Measurements from ENCODE around the gene SORCS1.

SORCS1 gene

DNA sequence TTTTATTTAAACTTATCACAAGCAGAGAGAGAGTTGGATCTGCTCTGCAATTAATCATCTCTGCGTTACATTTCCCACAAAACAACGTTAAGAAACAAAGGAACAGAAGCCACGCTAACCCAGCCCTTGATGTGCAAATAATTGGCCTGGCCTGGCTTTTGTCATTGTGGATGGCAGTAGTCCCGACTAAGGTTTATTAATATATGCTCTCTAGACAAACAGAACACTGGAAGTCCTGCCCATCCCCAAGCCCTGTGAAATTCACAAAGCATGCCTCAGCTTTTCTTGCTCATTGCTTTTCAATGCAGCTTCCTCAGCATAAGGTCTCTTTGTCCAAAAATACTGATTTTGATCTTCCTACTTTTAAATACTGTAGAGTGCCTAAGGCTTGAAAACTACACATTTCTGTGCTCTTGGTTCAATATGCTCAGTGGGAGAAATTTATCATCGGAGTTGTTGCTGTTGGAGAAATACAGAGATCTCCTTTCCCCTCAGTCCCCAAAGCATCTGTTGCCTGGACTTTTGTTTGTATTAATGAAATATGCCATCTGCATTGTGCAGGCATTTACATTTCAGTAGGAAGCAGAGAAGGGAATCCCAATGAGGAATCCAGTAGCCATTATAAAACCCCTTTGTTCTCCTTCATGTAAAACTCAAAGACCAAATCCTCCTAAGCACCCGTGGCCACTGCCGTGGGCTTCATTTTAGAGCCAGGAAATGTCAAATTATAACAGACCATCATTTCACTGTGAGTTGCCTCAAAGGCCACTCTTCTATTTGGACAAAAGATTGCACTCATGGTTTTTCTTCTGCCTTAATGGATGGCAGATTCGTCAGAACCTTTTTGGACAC is 61.1 kb downstream of the SORCS1 start:
- DNase-seq: no peak

DNA sequence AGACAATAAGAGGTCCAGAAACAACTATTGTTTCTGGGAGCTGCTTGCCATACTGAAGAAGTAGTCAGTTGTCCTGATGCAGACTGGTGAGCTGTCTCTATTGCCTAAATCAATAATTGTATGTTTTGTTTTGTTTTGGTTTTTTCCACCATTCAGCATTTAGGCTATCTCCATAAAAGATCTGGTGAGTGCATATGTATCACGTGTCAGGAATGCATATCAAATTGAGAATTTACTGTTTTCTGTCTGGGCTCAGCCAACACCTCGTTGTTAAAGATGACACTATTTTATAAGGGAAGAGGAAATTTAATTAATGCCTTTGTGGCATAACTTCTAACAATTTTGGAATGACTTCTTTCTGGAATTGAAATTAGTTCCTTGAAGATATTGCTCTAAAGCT is 66.2 kb downstream of the SORCS1 start:
- DNase-seq: no peak

DNA sequence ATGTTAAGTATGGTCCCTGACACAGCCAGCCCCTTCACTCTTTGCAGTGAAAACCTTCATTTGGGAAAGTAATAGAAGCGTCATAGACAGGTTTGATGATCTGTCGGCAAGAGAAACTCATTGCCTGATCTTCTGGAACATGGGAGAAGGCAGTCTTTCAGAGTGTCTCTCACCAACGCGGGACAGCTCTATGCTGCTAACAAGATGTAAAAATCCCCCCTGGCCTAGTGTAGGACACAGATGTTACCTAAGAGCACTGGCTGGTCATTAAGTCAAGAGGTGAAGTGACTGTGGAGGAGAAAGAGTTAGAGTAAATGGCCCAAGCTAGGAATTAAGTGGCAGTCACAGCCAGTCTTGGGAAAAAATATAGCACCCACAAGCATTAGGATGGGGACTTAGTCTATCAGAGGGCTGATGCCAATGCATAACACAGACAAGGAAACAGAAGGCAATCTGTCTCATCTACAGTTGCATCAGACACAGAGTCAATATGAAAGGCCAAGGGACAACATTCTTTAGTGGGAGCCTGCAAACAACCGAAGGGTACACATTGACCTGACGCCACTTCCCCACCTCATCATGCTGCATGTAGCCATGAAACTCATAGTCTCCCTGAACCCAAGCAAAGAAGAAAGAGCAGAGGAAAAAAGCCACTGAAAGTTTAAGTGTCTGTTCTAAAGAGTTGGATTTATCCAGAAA is 69.5 kb downstream of the SORCS1 start:
- DNase-seq: no peak

DNA sequence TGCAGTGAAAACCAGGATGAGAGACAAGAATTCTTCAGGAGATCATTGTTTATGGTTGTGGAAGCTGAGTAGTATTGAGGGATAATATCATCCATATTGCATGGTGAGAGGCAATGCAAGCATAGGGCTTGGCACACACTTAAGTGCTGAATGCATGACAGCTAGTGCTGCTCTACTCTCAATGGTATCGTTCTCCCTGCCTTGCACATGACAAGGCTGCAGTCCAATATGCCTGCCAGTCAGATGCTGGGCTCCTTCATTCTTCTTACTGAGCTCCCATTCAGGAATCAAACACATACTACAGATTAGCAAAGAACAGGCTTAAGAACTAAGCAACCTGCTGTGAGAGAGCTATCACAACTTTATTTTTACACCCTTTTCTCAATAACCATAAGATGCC is 72.2 kb downstream of the SORCS1 start:
- DNase-seq: no peak

DNA sequence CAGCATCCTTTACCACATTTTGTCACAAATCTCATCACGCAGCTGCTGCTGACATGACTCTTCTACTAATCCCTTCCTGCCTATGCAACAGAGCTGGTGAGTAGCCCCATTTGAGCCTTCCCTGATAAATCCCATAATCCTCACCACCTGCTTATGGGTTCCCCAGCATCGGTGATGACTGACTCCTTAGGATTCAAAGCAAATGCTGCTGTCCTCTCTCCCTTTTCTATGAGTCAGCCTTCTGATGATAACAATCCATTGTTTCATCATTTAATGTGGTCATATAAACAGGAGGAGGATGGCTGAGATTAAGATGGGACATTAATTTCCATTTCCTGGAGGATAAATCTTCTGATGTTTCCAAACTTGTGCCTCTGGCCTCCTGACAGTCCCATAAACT is 73.4 kb downstream of the SORCS1 start:
- no peak for DNase-seq

DNA sequence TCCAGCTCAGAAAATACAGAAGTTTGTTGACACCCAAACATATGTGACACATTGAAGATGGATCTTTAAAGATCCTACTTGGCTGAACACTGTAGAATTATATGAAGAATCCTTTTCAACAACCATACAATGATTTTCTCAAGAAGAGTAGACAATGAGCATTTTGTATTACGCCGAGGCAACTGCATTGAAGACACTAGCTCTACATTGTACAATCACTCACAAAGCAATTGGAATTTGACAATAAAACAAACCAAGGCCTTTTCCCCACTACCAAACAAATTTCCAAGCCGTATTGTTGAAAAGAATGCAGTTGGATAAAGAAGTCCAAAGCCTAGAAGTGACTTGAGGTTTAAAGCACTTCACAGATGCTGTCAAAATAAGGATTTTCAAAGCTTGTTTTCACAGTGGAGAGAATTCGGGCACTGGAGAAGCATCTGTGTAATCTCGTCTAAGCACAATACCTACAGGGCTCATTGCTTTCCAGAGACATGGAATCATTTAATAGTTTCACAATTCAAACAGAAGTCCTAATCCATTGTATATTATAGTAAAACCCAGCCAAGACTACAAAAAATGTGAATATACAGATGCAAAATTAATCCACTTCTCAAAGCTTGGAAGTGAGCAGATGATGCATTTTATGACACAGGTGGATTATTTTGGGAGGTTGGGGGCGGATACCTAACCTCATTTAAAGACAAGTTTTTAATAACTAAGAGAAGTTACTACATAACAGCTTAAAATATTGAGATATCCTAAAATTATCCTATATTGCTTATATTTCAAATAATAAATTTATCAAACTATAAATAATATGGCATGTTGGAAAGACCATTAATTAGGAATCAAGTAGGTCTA is 78.6 kb downstream of the SORCS1 start:
- no peak for DNase-seq

DNA sequence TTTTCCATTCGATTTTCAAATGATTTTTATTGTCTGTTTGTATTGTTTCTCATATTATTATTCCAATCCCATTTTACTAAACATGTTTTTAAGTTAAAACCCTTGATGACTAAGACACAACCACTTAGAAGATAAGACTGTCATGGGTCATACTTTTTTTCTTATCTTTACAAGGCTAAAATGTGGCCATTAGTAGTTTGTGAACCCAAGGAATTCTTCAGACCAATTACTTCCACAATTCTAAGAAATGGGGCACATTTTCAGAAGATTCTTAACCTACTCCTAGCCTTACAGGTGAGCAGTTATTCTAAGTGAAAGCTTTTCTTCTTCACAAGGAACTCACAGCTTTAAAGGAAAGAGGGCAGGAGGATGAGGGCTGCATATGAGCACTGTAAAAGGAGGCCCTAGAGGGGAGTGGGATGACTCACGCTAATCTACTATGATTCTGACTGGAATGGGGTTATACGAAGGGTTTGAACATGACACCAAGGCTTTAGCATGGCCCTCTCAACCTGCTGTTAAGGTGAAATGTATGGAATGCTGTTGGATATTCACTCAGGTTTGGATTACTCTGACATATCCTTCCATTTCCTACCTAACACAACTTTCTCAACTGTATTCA is 81.0 kb downstream of the SORCS1 start:
- no peak for DNase-seq

DNA sequence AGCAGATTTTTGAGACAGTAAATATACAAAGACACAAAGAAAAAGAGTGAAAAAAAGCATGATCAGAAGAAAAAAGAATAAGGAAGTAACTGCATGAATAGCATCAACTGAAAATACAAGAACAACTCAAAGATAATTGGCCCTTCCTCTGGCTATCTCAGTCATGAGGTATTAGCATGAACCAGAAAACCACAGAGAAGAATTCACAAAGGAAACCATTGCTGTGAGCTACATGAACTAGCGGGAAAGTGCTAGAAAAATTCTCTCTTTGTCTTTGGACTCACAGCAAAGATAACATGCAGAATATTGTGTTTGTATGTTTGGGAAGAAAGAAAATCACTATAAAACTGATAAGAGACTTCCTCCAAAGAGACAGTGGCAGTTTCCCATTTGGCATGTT is 82.9 kb downstream of the SORCS1 start:
- DNase-seq: no peak

DNA sequence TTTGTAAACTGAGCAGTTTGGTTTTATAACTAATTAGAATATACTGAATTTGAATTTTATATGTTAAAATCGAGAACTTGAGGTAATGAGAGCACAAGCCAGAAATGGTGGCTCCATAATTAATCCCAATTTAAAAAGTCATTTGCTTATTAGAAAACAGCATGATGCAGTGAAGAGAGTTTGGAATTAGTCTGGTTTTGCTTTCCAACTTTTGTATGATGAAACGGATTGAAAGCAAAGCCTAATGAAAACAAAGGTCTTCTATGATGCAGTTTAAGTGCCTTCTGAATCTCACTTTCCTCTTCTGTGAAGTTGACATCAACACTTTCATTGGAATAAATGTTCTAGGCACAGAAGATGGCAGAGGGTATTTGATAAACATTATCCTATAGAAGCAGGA is 89.4 kb downstream of the SORCS1 start:
- DNase-seq: no peak

DNA sequence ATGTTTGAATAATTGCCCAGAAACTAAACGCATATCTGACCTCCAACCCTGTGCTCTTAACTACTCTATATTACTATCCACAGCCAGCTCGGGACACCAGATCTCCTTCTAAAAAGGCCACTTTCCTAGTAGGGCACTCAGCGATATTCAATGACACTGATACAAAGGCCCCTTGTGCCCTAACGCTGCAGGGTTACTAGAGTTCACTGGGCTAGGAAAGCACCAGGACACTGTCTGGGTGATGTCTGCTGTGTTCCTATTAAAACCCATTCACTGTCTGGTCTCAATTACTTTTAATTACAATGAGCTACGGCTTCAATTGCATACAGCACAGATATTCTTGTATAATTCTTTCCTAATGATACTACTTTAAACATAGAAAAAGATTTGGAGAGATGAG is 91.7 kb downstream of the SORCS1 start:
- no peak for DNase-seq

DNA sequence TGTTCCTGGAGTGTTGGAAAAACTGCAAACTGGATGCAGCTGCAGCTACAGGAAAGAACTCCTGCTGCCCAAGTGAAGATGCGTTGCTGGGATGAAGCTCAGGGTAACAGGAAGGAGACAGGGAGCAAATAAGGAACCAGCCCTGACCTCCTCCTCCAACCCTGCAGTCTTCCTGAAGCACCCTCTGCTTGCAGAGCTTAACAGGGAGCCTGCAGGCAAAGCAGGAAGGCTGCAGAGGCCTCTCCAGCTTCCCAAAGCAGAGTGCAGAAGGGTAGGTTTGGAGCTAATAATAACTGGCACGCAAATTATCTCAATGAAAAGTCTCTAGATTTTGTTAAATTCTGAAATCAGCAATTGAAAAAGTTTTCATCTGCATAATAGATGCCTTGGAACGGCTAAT is 92.5 kb downstream of the SORCS1 start:
- DNase-seq: no peak

DNA sequence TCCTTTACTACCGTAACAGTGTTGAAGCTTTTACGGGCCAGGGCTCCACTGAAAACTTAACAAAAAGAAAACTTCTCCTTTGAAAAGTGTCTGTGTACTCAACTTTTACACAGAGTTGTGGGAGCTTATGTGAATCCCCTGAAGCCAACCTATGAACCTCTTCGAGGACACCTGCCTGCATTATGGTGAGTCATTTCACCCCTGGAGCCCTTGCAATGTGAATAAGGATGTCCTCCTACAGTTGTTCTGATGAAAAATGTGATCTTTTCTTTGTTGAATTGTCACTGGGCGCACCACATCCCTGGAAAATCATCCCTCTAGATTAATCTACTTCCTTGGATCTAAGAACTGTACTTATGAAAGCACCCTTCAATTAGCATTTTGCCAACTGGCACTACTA is 93.2 kb downstream of the SORCS1 start:
- no peak for DNase-seq

DNA sequence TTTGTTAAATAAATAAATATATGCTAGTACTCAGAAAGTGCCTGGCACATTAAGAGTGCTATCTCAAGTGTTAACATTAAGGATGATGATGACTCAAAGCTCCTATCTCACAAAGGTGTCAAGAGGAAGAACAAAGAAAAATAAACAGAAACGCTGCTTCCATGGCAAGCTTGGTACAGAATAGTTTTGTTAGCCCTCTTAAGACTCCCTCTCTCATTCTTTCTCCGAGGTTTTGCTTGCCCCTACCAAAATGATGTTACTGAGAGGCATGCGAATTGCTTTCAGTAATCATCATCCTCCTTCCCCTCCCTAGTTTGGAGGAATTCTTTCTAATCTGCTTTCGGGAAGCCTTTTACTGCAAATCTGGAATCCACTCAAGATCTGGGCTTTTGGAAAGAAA is 96.7 kb downstream of the SORCS1 start:
- no peak for DNase-seq

DNA sequence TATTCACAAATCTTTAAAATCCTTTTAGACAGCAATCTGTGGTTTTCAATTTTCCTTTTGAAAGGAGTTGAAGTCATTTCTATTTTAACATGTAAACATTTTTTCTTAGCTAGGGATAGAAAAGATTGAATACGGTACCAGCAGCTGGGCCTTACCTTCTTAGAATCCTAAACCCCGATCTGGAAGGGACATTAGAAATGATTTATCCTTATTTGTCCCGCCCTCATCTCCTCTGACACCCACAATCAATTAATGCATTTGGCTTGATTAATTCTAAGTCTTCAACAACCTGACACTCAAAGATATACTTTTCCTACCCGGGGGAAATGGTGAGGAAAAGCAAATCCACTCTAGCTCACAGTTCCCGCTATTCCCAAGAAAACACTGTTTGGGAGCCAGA is 100.4 kb downstream of the SORCS1 start:
- no peak for DNase-seq

DNA sequence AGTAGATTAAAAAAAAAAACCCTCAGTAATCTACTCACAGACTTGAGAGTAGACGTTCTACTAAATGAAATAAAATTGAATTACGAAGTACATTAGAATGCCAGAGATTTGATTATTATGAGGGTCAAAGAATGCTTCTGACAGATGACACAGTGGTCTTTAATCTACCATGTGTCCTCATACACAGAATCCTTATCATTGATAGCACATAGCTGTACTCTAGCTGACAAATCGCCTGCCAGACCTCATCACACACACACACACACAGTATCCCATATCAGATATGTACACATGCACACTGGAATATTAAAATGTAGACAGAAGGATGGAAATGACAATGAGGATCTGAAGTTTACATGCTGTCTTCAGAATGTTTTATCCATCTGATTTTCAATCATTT is 104.6 kb downstream of the SORCS1 start:
- no peak for DNase-seq

DNA sequence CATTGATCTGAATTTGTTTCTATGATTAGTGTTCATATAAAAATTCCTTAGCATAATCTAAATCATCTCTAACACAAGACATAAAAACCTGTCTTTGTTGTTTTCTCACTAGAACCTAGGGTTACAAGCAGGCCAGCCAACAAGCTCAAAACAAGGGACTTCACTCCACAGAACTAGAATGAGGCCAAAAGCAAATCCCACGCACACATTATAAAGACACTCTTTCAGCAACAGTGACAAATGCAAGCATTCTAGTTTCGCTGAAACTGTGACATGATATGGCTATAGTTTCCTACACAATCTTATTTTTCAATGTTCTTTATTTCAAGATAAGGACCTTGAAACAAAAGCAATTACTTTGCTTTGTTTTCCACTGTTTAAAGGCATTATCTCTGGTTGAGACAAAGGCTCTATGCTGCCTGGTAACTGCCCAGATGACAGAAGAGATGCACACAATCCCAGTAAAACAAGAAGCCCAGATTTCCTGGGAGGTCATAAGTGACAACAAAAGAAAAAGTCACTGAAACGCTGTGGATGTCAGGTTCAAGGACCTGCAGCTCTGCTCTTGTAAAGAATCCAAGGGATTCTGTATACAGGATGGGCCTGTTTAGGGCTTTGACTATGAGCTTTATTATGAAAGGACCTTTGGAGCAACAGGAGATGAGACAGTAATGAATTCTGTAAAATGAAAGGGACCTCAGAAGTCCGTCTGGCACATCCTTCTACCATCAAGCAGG is 105.3 kb downstream of the SORCS1 start:
- no peak for DNase-seq

DNA sequence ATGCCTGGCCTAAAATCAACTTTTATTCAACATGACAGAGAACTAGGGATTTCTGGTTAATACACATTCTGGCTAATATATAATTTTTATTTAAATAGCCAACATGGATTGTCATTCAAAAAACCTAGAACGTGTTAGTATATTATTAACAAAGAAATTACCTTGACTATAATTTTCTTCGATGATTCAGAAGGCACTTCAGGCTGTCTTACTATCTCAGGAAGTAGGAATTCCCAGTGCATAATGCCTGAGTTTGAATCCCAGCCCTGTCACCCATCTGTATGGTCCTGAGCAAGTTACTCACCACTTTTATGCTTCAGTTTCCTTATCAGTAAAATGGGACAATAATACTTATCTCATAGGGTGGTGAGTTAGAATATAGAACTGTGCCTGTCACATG is 106.2 kb downstream of the SORCS1 start:
- DNase-seq: no peak

DNA sequence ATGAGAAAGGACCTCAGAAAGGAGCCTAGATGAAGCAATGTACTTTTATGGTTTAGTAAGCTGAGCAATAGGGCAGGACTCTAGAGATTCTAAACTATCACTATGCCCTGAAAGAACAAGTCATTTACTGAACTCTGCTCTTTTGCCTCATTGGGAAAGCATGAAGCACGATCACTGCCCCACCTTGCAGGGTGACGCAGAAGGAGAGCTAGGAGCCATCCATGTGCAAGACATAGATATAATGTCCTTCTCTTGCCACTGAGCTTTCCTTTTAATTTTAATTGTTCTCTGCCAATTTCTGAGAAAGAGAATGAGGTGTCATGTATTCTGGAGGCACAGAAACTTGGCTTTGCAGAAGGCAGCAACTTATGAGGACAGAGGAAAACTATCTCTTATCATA is 108.3 kb downstream of the SORCS1 start:
- DNase-seq: no peak

DNA sequence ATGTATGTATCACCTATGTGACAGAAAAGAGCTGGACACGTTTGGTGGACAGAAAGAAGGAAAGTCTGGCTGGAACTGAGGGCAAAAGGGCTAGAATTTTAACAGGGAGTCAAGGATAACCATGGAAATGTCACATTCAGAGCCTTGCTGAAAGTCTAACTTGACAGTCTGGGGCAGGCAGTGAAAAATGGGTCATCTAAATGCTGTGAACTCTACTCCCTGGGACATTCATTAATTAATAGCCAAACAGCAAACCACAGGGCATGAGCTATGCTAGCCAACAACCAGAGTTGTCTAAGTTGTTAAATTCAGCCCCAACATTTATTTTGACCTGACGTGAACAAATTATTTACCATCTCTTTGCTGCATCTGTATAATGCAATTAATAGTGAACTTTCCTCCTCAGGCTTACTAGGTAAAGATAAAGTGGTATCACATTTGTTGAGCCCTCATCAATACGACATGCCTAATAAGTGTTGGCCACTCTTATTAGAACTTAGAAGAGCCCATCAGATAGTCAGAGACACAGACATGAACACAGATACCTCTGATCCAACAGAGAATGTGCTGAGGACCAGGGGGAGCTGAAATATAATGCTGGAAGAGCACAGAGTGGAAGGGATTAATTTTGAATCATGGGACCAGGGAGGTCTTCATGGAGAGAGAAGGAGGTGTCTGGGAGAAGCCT is 109.9 kb downstream of the SORCS1 start:
- DNase-seq: no peak

DNA sequence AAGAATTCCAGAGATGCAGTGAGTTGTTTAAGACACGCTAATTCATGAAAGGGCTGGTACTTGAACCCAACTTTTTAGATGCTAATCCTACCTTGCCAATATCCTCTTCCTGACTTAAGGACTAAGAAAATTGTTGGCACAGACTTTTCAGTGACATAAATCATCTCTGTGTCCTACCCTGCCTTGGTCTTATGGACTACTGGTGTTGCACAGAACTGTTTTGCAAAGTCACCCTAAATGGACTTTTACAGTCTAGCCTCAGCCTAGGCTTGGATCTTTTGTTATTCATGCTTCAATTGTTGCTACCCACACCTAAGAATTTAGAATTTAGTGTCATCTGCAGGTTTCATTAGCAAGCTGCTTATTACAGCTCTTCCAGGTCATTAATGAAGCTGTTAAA is 112.7 kb downstream of the SORCS1 start:
- no peak for DNase-seq

DNA sequence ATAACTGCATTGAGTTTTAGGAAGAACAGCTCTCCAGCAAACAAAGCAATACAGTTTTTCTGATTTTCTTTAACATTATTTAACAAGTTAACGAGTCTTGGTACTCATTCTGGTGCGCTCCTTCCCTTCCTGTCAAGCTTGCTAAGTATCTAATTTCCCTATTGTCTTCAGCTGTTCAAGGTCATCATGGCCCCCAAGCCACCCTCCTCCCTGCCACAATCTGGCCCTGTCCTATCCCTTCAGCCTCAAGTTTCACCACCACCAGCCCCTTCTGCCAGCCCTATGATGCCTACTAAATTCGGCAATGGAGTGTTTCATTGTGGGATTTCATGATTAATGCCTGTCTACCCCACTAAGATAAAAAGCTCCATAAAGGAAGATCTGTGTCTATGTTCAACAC is 121.0 kb downstream of the SORCS1 start:
- no peak for DNase-seq

All from CD4-positive, alpha-beta T cell treated with Interleukin-17A for 4 hours (primary cell).